OCI-LY7 (cell line): Measurements from ENCODE around the gene PPAN. TPM values are rescaled to one million over a fixed set of nuclear protein-coding genes. Genes with fewer than 3 reads are reported as not detected.

Experiments
- BruUV-seq: library from RNA; stranded (reverse); fragments of 400-500 nt; replicated peaks from 2 replicates; lab custom pipeline; 2021; lab: Mats Ljungman, UMichigan
- CTCF ChIA-PET: fragments of 300-600 bp; sonication (Branson Sonifier 250); formaldehyde crosslinking; loops from one replicate; lab custom pipeline; 2022; ENCODE audit warnings: antibody characterized with exemption; ENCODE audit not compliant: unreplicated experiment; lab: Charles Lee
- POLR2A ChIA-PET: fragments of 300-600 bp; sonication (Branson Sonifier 250); formaldehyde crosslinking; loops from one replicate; lab custom pipeline; 2022; ENCODE audit warnings: antibody characterized with exemption; lab: Charles Lee
- DNase-seq: peaks from one replicate; pipeline ENCODE4 v3.0.0-alpha.2; 2015; ENCODE audit warnings: low spot score
- H2AFZ ChIP-seq: fragments of 200-600 bp; sonication (generic), shearing (Covaris generic); 2 replicates; pipeline ENCODE4 v1.6.1; 2014; ENCODE audit warnings: mild to moderate bottlenecking, antibody characterized with exemption, low read length, moderate library complexity
- H3K27ac ChIP-seq: fragments of 200-600 bp; sonication (generic); 2 replicates; pipeline ENCODE4 v1.5.1; 2014; ENCODE audit warnings: mixed run types, low read depth, mild to moderate bottlenecking, moderate library complexity, low read length, inconsistent platforms; ENCODE audit not compliant: poor library complexity, severe bottlenecking
- H3K36me3 ChIP-seq: fragments of 200-600 bp; sonication (generic); 2 replicates; pipeline ENCODE4 v1.6.1; 2014; ENCODE audit warnings: mild to moderate bottlenecking, antibody characterized with exemption, low read length, moderate library complexity, mixed read lengths; ENCODE audit not compliant: insufficient read depth
- H3K4me1 ChIP-seq: fragments of 200-600 bp; sonication (generic); 2 replicates; pipeline ENCODE4 v1.5.1; 2014; ENCODE audit warnings: mild to moderate bottlenecking, low read length; ENCODE audit not compliant: insufficient read depth, poor library complexity, severe bottlenecking
- H3K4me2 ChIP-seq: fragments of 200-600 bp; sonication (generic); 2 replicates; pipeline ENCODE4 v1.6.1; 2014; ENCODE audit warnings: mild to moderate bottlenecking, low read length
- H3K4me3 ChIP-seq: fragments of 200-600 bp; sonication (generic); 2 replicates; pipeline ENCODE4 v1.5.1; 2014; ENCODE audit warnings: mild to moderate bottlenecking, low read depth, low read length; ENCODE audit not compliant: poor library complexity, severe bottlenecking
- H3K79me2 ChIP-seq: fragments of 200-600 bp; sonication (generic); 2 replicates; pipeline ENCODE4 v1.6.1; 2016; ENCODE audit warnings: low read depth, mild to moderate bottlenecking, low read length, moderate library complexity, mixed read lengths; ENCODE audit not compliant: insufficient read depth
- H3K9me2 ChIP-seq: fragments of 200-600 bp; sonication (generic); 2 replicates; pipeline ENCODE4 v1.6.1; 2016; ENCODE audit warnings: mild to moderate bottlenecking, low read length, mixed read lengths; ENCODE audit not compliant: insufficient read depth
- H3K9me3 ChIP-seq: fragments of 200-600 bp; sonication (generic); 2 replicates; pipeline ENCODE4 v1.6.1; 2014; ENCODE audit warnings: mild to moderate bottlenecking, mixed run types, low read length, mixed read lengths
- H4K20me1 ChIP-seq: fragments of 200-600 bp; sonication (generic); 2 replicates; pipeline ENCODE4 v1.6.1; 2014; ENCODE audit warnings: mild to moderate bottlenecking, antibody characterized with exemption, low read length, moderate library complexity, mixed read lengths; ENCODE audit not compliant: insufficient read depth
- CTCF ChIP-seq: fragments of 200-600 bp; sonication (generic); conservative IDR thresholded peaks from 2 replicates; pipeline ENCODE4 v1.5.1; 2014; ENCODE audit warnings: mild to moderate bottlenecking, antibody characterized with exemption, low read length, moderate library complexity, mixed read lengths
- EZH2phosphoT487 ChIP-seq: fragments of 200-600 bp; sonication (generic); IDR thresholded peaks from 2 replicates; pipeline ENCODE4 v1.6.1; 2018; ENCODE audit warnings: low read depth, borderline replicate concordance, mild to moderate bottlenecking, mixed run types, antibody characterized with exemption, low read length, moderate library complexity, mixed read lengths
- intact Hi-C: fragments of 100-400 bp; cut with micrococcal nuclease; formaldehyde crosslinking; loops from one replicate; pipeline ENCODE4 v1.10.0; 2022; ENCODE audit not compliant: unreplicated experiment
- total RNA-seq, 2 experiments: library from RNA; depleted of rRNA in 1 of 2; stranded (reverse); fragments of >200 nt in 1 of 2; shearing (Covaris generic) in 1 of 2; gene quantifications; 2 replicates each; pipeline ENCODE4 v1.2.3, GENCODE V29; 2014 to 2022

Gene PPAN
- total RNA-seq, 2 experiments from 2014 or later = 77.1 to 116 TPM

- Histone ChIP-seq H3K4me2 (no peak overlapping the region), H3K79me2 (peaks cover 19% of the 10 kb centered on the region; the same call in 1 of the 2 replicates), H3K9me2 (no peaks in the 10 kb centered on the region), H3K27ac (no peak overlapping the region), H3K4me1 (peaks cover 25% of the 10 kb centered on the region), H3K4me3 (no peak overlapping the region), H3K36me3 (peaks cover 63% of the 10 kb centered on the region), H3K9me3 (no peaks in the 10 kb centered on the region), H4K20me1 (no peaks in the 10 kb centered on the region), H2AFZ (no peak overlapping the region)
- no TSS peak for BruUV-seq
- no peak for DNase-seq
- CTCF ChIA-PET = interaction anchor here (0.5 kb wide), 1 partner anchor 27 kb away, joined by 3 read pairs; no protein-coding TSS in a partner anchor
- intact Hi-C loops = no loop called here
- POLR2A ChIA-PET = no interaction called here
- TF ChIP-seq EZH2phosphoT487 = no peak
- no peak for TF ChIP-seq CTCF
These were observed 10.1 kb downstream of the PPAN start for GRCh38 chr19:10116085-10116865.

GRCh38 chr19:10116866-10117616 is 10.9 kb downstream of the PPAN start:
- no peak for TF ChIP-seq EZH2phosphoT487
- TF ChIP-seq CTCF = no peak
- CTCF ChIA-PET = interaction anchor here (0.5 to 0.9 kb wide), 2 partner anchors 20 to 154 kb away, joined by 3 to 5 read pairs; partner anchors contain the start of gene ICAM1
- Histone ChIP-seq H3K27ac (no peak overlapping the region), H3K9me2 (no peaks in the 10 kb centered on the region), H3K4me2 (no peak overlapping the region), H3K4me1 (peaks cover 19% of the 10 kb centered on the region), H4K20me1 (no peaks in the 10 kb centered on the region), H3K4me3 (no peak overlapping the region), H3K36me3 (peaks cover 56% of the 10 kb centered on the region), H3K79me2 (peaks cover 19% of the 10 kb centered on the region; the same call in 1 of the 2 replicates), H3K9me3 (no peaks in the 10 kb centered on the region), H2AFZ (no peak overlapping the region)
- no TSS peak for BruUV-seq
- DNase-seq = no peak
- intact Hi-C loops = no loop called here
- POLR2A ChIA-PET = no interaction called here
